Measurements from ENCODE around the gene ATRN.

ATRN gene

GRCh38 chr20:3477861-3478544 lies 7.2 kb downstream of the ATRN start:
- no peak for TF ChIP-seq CTCF (IDR thresholded peaks at IDR 0.05; ENCODE audit: low read depth, low read length, missing control alignments)
- no peak for DNase-seq (ENCODE audit: extremely low read depth, low read depth)
- no peak overlapping the region for H3K4me3 ChIP-seq (replicated peaks; ENCODE audit: low read depth, low read length)

GRCh38 chr20:3479025-3479424 lies 8.2 kb downstream of the ATRN start:
- no peak for DNase-seq (ENCODE audit: extremely low read depth, low read depth)
- H3K4me3 ChIP-seq (replicated peaks; ENCODE audit: low read depth, low read length): no peak overlapping the region
- no peak for TF ChIP-seq CTCF (IDR thresholded peaks at IDR 0.05; ENCODE audit: low read depth, low read length, missing control alignments)

GRCh38 chr20:3479759-3480615 lies 9.2 kb downstream of the ATRN start:
- no peak overlapping the region for H3K4me3 ChIP-seq (replicated peaks; ENCODE audit: low read depth, low read length)
- TF ChIP-seq CTCF (IDR thresholded peaks at IDR 0.05; ENCODE audit: low read depth, low read length, missing control alignments): no peak

GRCh38 chr20:3483309-3483708 lies 12.5 kb downstream of the ATRN start:
- TF ChIP-seq CTCF (IDR thresholded peaks at IDR 0.05; ENCODE audit: low read depth, low read length, missing control alignments): no peak

More at GRCh38 chr20:3479759-3480615, 9.2 kb downstream of the ATRN start:
- DNase-seq (ENCODE audit: extremely low read depth, low read depth): no peak

GRCh38 chr20:3483784-3484183 lies 13.0 kb downstream of the ATRN start:
- H3K4me3 ChIP-seq (replicated peaks; ENCODE audit: low read depth, low read length): no peak overlapping the region
- no peak for DNase-seq (ENCODE audit: extremely low read depth, low read depth)
- TF ChIP-seq CTCF (IDR thresholded peaks at IDR 0.05; ENCODE audit: low read depth, low read length, missing control alignments): no peak

More at GRCh38 chr20:3483309-3483708, 12.5 kb downstream of the ATRN start:
- H3K4me3 ChIP-seq (replicated peaks; ENCODE audit: low read depth, low read length): no peak overlapping the region
- no peak for DNase-seq (ENCODE audit: extremely low read depth, low read depth)

GRCh38 chr20:3485913-3486312 lies 15.1 kb downstream of the ATRN start:
- no peak for TF ChIP-seq CTCF (IDR thresholded peaks at IDR 0.05; ENCODE audit: low read depth, low read length, missing control alignments)
- no peak overlapping the region for H3K4me3 ChIP-seq (replicated peaks; ENCODE audit: low read depth, low read length)
- no peak for DNase-seq (ENCODE audit: extremely low read depth, low read depth)

Data from HFF-Myc (cell line).